Peyer's patch (tissue), 4 donors: ENCODE data around the gene AP1M2.

Experiments used
- POLR2A ChIP-seq, 2 donors: fragments of 450-650 bp; IDR thresholded peaks; one replicate each; pipeline ENCODE4 v1.5.1; 2017; ENCODE audit warnings: antibody characterized with exemption in 2 of 2, mild to moderate bottlenecking in 2 of 2, moderate library complexity in 2 of 2
- TF ChIP-seq, protein P1 (sequence below), 6 experiments: fragments of 450-650 bp in 4 of 6; fragments of 200-600 bp in 2 of 6; sonication (generic) in 1 of 6; IDR thresholded peaks; one replicate each; pipeline ENCODE4 v1.5.1; 2017 to 2019; ENCODE audit warnings: antibody characterized with exemption in 6 of 6, mild to moderate bottlenecking in 3 of 6, moderate library complexity in 1 of 6

- no peak for TF ChIP-seq POLR2A (IDR thresholded peaks at IDR 0.05)
- TF ChIP-seq, protein P1, sequence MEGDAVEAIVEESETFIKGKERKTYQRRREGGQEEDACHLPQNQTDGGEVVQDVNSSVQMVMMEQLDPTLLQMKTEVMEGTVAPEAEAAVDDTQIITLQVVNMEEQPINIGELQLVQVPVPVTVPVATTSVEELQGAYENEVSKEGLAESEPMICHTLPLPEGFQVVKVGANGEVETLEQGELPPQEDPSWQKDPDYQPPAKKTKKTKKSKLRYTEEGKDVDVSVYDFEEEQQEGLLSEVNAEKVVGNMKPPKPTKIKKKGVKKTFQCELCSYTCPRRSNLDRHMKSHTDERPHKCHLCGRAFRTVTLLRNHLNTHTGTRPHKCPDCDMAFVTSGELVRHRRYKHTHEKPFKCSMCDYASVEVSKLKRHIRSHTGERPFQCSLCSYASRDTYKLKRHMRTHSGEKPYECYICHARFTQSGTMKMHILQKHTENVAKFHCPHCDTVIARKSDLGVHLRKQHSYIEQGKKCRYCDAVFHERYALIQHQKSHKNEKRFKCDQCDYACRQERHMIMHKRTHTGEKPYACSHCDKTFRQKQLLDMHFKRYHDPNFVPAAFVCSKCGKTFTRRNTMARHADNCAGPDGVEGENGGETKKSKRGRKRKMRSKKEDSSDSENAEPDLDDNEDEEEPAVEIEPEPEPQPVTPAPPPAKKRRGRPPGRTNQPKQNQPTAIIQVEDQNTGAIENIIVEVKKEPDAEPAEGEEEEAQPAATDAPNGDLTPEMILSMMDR (IDR thresholded peaks at IDR 0.05): no peak
Measured at GRCh38 chr19:10634963-10635362, 47.9 kb upstream of the AP1M2 start.
